GM12891 (cell line): Measurements from ENCODE around the gene MLNR.

Experiments
- POLR2A ChIP-seq: IDR thresholded peaks from 2 replicates; pipeline ENCODE4 v1.6.1; 2011; ENCODE audit warnings: low read depth, low read length, control low read depth
- POLR2AphosphoS5 ChIP-seq: IDR thresholded peaks from 2 replicates; pipeline ENCODE4 v1.6.1; 2011; ENCODE audit warnings: low read depth, low read length, control low read depth
- SPI1 ChIP-seq: IDR thresholded peaks from 2 replicates; pipeline ENCODE4 v1.6.1; 2011; ENCODE audit warnings: low read depth, low read length, control low read depth
- TAF1 ChIP-seq: IDR thresholded peaks from 2 replicates; pipeline ENCODE4 v1.6.1; 2011; ENCODE audit warnings: low read depth, low read length, control low read depth

DNA sequence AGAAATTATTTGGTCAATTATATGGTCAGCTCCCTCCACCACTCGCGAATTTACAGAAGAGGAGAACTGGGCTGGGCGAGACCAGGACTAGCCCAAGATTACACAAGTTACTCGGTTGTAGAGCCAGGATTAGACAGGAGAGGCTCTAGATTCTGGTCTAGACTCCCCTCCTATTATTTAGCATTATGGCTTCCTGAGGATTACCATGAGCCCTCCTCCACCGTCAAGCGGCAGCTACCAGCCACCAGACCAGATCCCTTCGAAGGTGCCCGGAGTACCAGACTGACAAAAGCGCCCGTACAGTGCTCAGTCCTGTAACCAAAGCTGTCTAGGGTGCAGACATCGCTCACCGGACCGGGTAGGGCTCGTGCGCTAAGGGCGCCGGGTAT lies 497 bp upstream of the MLNR start:
- TF ChIP-seq SPI1 = no peak
- no peak for TF ChIP-seq POLR2AphosphoS5
- no peak for TF ChIP-seq POLR2A
- TF ChIP-seq TAF1 = no peak
